Measurements from ENCODE around the gene SLC16A6.
"Not testable (repeated sequence)": the region's sequence is repeated elsewhere in the genome, so short reads cannot be mapped to it uniquely, and the experiment has no call there.

The SLC16A6 gene

GRCh38 chr17:68273722-68274121, 17.2 kb downstream of the SLC16A6 start:
- H3K4me2 ChIP-seq (ENCODE audit: low read depth, low read length): no peak overlapping the region
- no peaks in the 10 kb centered on the region for H3K9me3 ChIP-seq (replicated peaks; ENCODE audit: insufficient read depth, low read length)
- no peak overlapping the region for H3K4me3 ChIP-seq (ENCODE audit: low read length)
- H4K20me1 ChIP-seq (ENCODE audit: insufficient read depth, low read length): no peaks in the 10 kb centered on the region
- H3K9me2 ChIP-seq (replicated peaks; ENCODE audit: insufficient read depth, low read length): no peaks in the 10 kb centered on the region
- no peaks in the 10 kb centered on the region for H3F3A ChIP-seq (ENCODE audit: insufficient read depth, low read length)
- no peak overlapping the region for H3K27ac ChIP-seq (ENCODE audit: low read length)
- TF ChIP-seq EZH2 (optimal IDR thresholded peaks at IDR 0.05; ENCODE audit: low read depth, low read length): no peak
- no peak for TF ChIP-seq CTCF (IDR thresholded peaks at IDR 0.05; ENCODE audit: low read length)
- no peaks in the 10 kb centered on the region for H3K4me1 ChIP-seq (ENCODE audit: low read length)
- H2AFZ ChIP-seq (ENCODE audit: low read length): no peak overlapping the region
- no peak for DNase-seq
- no peaks in the 10 kb centered on the region for H3K27me3 ChIP-seq (replicated peaks; ENCODE audit: insufficient read depth, low read length)
- no peaks in the 10 kb centered on the region; the same call in 1 of the 2 replicates for H3K36me3 ChIP-seq (replicated peaks; ENCODE audit: insufficient read depth, low read length)
- H3K9ac ChIP-seq (ENCODE audit: low read length): no peak overlapping the region
- no peaks in the 10 kb centered on the region for H3K79me2 ChIP-seq (ENCODE audit: low read length)

- not testable (repeated sequence) for DNase-seq; H3F3A ChIP-seq (ENCODE audit: insufficient read depth, low read length); H3K4me1 ChIP-seq (ENCODE audit: low read length); H4K20me1 ChIP-seq (ENCODE audit: insufficient read depth, low read length); H3K79me2 ChIP-seq (ENCODE audit: low read length); H3K4me3 ChIP-seq (ENCODE audit: low read length); H3K9me2 ChIP-seq (replicated peaks; ENCODE audit: insufficient read depth, low read length); H3K9ac ChIP-seq (ENCODE audit: low read length); H3K9me3 ChIP-seq (replicated peaks; ENCODE audit: insufficient read depth, low read length); H3K27me3 ChIP-seq (replicated peaks; ENCODE audit: insufficient read depth, low read length); H3K27ac ChIP-seq (ENCODE audit: low read length); H3K36me3 ChIP-seq (replicated peaks; ENCODE audit: insufficient read depth, low read length); H2AFZ ChIP-seq (ENCODE audit: low read length); H3K4me2 ChIP-seq (ENCODE audit: low read depth, low read length)
These were observed 25.1 kb downstream of the SLC16A6 start for GRCh38 chr17:68265833-68266232.

GRCh38 chr17:68263101-68263681, 27.7 kb downstream of the SLC16A6 start:
- Histone ChIP-seq H3K27ac (ENCODE audit: low read length) (peak overlapping the region; percentile 42; the same call in 1 of the 2 replicates), H2AFZ (ENCODE audit: low read length) (peak overlapping the region; percentile 22; the same call in 1 of the 2 replicates), H3K4me2 (ENCODE audit: low read depth, low read length) (peak overlapping the region; percentile 54; the same call in 1 of the 2 replicates), H3K4me1 (ENCODE audit: low read length) (peaks cover 17% of the 10 kb centered on the region), H3F3A (ENCODE audit: insufficient read depth, low read length) (peaks cover 10% of the 10 kb centered on the region)
- H3K27me3 ChIP-seq (replicated peaks; ENCODE audit: insufficient read depth, low read length); H3K9me3 ChIP-seq (replicated peaks; ENCODE audit: insufficient read depth, low read length); H3K36me3 ChIP-seq (replicated peaks; ENCODE audit: insufficient read depth, low read length); H4K20me1 ChIP-seq (ENCODE audit: insufficient read depth, low read length); H3K79me2 ChIP-seq (ENCODE audit: low read length); H3K9ac ChIP-seq (ENCODE audit: low read length); H3K4me3 ChIP-seq (ENCODE audit: low read length); H3K9me2 ChIP-seq (replicated peaks; ENCODE audit: insufficient read depth, low read length): not testable (repeated sequence)
- TF ChIP-seq CTCF (IDR thresholded peaks at IDR 0.05; ENCODE audit: low read length): peak; percentile 57
- peak; percentile 30 for DNase-seq

- not testable (repeated sequence) for H2AFZ ChIP-seq (ENCODE audit: low read length); H3K4me3 ChIP-seq (ENCODE audit: low read length); H3K36me3 ChIP-seq (replicated peaks; ENCODE audit: insufficient read depth, low read length); H3K9ac ChIP-seq (ENCODE audit: low read length); H3K27me3 ChIP-seq (replicated peaks; ENCODE audit: insufficient read depth, low read length); H3K9me2 ChIP-seq (replicated peaks; ENCODE audit: insufficient read depth, low read length); H3K9me3 ChIP-seq (replicated peaks; ENCODE audit: insufficient read depth, low read length); H3K79me2 ChIP-seq (ENCODE audit: low read length); H3K27ac ChIP-seq (ENCODE audit: low read length); H4K20me1 ChIP-seq (ENCODE audit: insufficient read depth, low read length); H3K4me2 ChIP-seq (ENCODE audit: low read depth, low read length); DNase-seq
- Histone ChIP-seq H3F3A (ENCODE audit: insufficient read depth, low read length) (peaks cover 10% of the 10 kb centered on the region), H3K4me1 (ENCODE audit: low read length) (peaks cover 18% of the 10 kb centered on the region)
These were observed 28.5 kb downstream of the SLC16A6 start for GRCh38 chr17:68262467-68262866.

Measured in MM.1S (cell line).